ENCODE data around the gene FGFBP3. TPM values are rescaled to one million over a fixed set of nuclear protein-coding genes. Genes with fewer than 3 reads are reported as not detected.
A peak's percentile ranks its signal among the peaks of the same experiment; 100 is the strongest.

Gene FGFBP3
- total and polyA plus RNA-seq, 2 of the 13 experiments (the other 11 are each of a cell fraction or from before 2014, with no cell fraction given), result 0.50 to 2.0 TPM

- TF ChIP-seq CREBL2 (CRISPR knock-in tag; IDR thresholded peaks at IDR 0.05; ENCODE audit: borderline replicate concordance), result no peak; the same call in 1 of the 2 replicates
- 0 out of 2 replicates have a peak, but pooled peaks have one; percentile 46 for TF ChIP-seq ZNF280D (CRISPR knock-in tag; IDR thresholded peaks at IDR 0.05)
- 0 out of 2 replicates have a peak, but pooled peaks have one; percentile 68 for TF ChIP-seq ZNF234 (CRISPR knock-in tag; conservative IDR thresholded peaks at IDR 0.05)
- TF ChIP-seq ZNF577 (CRISPR knock-in tag; IDR thresholded peaks at IDR 0.05; ENCODE audit: borderline replicate concordance, low read depth), result no peak
- TF ChIP-seq SMAD9 (CRISPR knock-in tag; IDR thresholded peaks at IDR 0.05), result no peak
- no peak for TF ChIP-seq TBL1XR1 (IDR thresholded peaks at IDR 0.05; ENCODE audit: borderline replicate concordance, low read length, partially characterized antibody)
- TF ChIP-seq ZNF343 (CRISPR knock-in tag; IDR thresholded peaks at IDR 0.05), result peak; percentile 89
- TF ChIP-seq ZBTB26 (CRISPR knock-in tag; IDR thresholded peaks at IDR 0.05; ENCODE audit: borderline replicate concordance), result no peak; the same call in 1 of the 2 replicates
- TF ChIP-seq ZNF354B (CRISPR knock-in tag; IDR thresholded peaks at IDR 0.05), result peak; percentile 89; the same call in 1 of the 2 replicates
- no peak for TF ChIP-seq CERS6 (CRISPR knock-in tag; IDR thresholded peaks at IDR 0.05)
- TF ChIP-seq ZHX1 (CRISPR knock-in tag; IDR thresholded peaks at IDR 0.05; ENCODE audit: low read depth), result no peak
- TF ChIP-seq THAP8 (CRISPR knock-in tag; IDR thresholded peaks at IDR 0.05; ENCODE audit: borderline replicate concordance), result 0 out of 2 replicates have a peak, but pooled peaks have one; percentile 69
- TF ChIP-seq ZNF264 (CRISPR knock-in tag; IDR thresholded peaks at IDR 0.05), result no peak; the same call in 1 of the 2 replicates
- TF ChIP-seq MXD3 (CRISPR knock-in tag; IDR thresholded peaks at IDR 0.05), result peak; percentile 53
- 0 out of 2 replicates have a peak, but pooled peaks have one; percentile 32 for TF ChIP-seq ZMYM2 (CRISPR knock-in tag; IDR thresholded peaks at IDR 0.05)
Measured at GRCh38 chr10:91923371-91924211, 14.3 kb upstream of the FGFBP3 start, which contains the start of gene BTAF1 (continued).

Measured in HepG2 (cell line).